COLO668 (cell line): Measurements from ENCODE around the gene TEX36.
"Not testable (repeated sequence)": the region's sequence is repeated elsewhere in the genome, so short reads cannot be mapped to it uniquely, and the experiment has no call there.

Source experiments
- DNase-seq: peaks from one replicate; lab custom pipeline; 2025; ENCODE audit not compliant: unreplicated experiment; lab: John Stamatoyannopoulos, UW

The TEX36 gene

DNA sequence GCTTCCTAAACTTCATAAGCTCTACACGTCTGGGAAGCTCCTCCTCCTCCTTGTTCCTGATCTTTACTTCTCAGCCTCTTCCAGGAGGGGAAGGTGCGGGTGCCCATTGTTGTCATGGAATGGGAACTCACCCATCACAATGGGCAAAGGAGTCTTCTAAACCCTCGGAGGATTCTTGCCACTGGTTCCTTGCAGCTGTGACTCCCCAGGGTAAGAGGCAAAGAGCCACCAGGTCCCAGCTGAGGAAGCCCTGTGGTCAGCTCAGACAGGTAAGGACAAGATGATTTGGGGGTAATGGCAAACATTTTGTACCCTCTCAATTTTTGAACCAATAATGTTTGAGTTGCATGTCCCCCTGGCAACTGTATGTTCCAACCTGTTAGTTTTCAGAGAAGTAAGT is at the start of gene TEX36:
Gene TEX36, minus strand, starts transcription at position 101 of the 400 bp plus-strand sequence. CDS start 174 bp downstream, outside the sequence.
- no peak for DNase-seq

DNA sequence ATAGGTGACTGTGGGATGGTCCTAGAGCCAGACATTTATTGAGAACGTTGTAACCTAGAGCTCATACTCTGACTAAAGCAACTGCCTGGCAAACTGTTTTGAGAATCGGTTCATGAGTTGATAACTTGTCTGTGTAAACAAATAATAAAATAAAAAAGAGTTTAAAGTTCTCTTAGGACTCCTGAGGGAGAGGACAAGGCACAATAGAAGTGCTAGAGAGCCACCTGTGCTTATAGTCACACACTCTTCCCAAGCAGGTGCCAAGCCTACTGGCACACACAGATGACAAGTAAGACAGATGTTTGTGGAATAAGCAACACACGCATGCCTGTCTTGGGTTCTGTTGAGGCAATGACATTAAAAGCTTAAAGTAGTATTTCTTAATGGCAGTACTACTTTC is 44.5 kb upstream of the TEX36 start:
- no peak for DNase-seq

- no peak for DNase-seq
These were observed 44.0 kb upstream of the TEX36 start for GRCh38 chr10:125726914-125727313.

- DNase-seq: no peak
These were observed 39.8 kb upstream of the TEX36 start for GRCh38 chr10:125722811-125723210.

- no peak for DNase-seq
These were observed 38.1 kb upstream of the TEX36 start for GRCh38 chr10:125721035-125721434.

DNA sequence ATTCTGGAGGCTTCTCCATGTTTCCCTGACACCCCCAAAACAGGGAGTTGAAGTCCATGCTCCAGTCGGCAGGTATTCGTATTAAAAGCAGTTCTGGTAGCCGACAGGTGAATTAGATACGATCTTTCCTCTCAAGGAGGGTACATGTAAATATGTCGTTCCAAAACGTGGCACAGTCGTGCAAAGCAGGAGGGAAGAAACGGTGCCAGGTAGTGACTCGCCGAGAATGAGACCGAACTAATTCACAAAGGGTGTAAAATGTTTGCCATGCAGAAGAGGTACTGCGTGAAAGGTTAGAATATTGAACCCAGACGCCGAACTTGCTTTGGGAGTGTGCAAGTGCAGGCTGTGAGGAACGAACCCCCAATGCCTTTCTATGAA is 37.0 kb upstream of the TEX36 start:
- no peak for DNase-seq

GRCh38 chr10:125719173-125720001 is 36.4 kb upstream of the TEX36 start, which contains the start of gene EDRF1:
Gene EDRF1, plus strand, starts transcription at chr10:125719709. Its CDS starts 99 bp downstream, at chr10:125719808.
- DNase-seq: peak; percentile 97

DNA sequence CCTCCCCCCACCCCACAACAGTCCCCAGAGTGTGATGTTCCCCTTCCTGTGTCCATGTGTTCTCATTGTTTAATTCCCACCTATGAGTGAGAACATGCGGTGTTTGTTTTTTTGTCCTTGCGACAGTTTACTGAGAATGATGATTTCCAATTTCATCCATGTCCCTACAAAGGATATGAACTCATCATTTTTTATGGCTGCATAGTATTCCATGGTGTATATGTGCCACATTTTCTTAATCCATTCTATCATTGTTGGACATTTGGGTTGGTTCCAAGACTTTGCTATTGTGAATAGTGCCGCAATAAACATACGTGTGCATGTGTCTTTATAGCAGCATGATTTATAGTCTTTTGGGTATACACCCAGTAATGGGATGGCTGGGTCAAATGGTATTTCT is 31.8 kb upstream of the TEX36 start:
- not testable (repeated sequence) for DNase-seq

GRCh38 chr10:125711110-125711750 is 28.3 kb upstream of the TEX36 start:
- no peak for DNase-seq

GRCh38 chr10:125709553-125710474 is 26.9 kb upstream of the TEX36 start:
- no peak for DNase-seq

DNA sequence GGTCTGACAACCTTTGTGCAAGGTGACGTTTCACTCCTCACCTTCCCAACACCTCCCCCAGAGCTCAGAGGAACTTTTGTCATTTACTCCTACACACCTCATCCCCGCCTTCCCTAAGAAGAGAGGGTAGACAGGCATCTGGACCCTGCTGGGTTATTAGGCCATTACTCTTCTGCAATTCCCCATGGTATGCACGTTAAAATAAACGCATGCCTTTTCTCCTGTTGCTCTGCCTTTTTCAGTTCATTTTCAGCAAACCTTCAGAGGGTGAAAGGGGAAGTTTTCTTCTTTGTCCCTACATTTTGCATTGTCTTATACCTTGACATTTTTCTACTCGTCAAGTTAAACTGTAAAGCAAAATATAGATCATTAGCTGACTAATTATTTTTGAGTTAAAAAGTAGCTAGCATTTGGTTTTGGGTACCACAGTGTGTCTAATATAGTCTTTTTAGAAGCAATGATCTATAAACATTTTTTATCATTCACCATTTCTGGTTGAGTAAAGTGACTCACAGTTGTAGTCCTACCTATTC is 26.1 kb upstream of the TEX36 start:
- DNase-seq: no peak

DNA sequence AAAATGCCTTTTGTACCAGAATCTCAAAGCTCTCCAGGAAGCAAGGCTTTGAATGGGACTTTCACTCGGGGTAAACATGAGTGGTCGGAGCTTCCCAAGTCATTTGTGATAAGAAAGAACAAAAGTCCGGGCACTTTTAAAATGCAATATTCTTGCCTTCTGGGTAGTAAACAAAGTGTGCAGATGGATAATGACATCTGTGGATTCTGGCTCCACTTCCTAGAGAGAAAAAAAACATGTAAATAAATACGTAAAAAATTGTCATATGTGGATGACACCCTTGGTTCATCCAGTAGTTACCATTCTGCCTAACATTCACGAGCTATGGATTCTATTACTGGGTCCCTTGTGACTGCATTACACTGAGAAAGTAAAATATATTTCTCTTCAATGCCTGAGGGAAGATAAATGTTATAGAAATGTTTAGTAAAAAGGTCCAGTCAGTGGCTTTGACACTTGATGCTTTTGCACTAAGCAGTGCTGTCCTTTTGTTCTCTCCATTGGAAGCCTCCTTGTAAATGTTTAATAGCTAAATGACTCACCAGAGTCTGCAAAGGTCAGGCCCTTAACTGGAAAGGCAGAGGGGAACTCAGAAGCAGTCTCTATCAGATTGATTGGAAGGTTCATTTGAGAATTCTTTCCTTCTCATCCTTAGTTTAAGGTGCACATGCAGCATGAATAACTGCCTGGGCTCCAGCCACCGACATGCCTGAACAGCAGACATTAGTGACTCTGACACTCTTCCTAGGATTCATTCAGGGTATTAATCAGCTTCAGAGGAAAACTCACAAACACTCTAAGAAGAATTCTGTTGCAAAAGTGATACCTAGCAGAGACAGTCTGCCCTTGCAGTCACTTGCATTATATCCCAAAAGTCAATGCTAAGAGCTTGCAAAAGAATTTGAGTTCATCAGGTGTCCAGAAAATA is 24.8 kb upstream of the TEX36 start:
- no peak for DNase-seq

DNA sequence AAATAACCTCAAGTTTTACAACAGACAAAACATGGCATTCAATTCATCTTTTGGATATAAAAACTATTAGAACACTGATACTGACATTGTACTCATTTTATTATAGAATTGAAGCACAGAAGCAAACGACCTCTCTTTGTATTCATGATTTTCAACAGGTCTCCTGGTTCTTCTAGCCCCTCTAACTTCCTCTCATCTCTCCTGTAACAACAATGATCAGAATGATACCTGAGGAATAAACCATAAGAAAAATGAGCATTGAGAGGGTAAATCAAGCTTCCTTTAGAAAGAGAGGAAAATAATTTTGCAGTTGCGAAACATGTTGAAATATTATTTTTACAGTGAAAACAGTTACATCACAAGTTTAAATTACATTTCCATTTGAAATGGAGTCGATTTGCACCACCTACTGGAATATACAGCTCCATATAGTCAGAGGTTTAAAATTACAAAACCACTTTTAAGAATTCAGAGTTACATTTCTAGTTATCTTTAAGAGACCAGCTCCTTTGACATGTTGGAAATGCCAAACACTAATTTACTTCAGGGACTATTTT is 17.5 kb upstream of the TEX36 start:
- DNase-seq: no peak

DNA sequence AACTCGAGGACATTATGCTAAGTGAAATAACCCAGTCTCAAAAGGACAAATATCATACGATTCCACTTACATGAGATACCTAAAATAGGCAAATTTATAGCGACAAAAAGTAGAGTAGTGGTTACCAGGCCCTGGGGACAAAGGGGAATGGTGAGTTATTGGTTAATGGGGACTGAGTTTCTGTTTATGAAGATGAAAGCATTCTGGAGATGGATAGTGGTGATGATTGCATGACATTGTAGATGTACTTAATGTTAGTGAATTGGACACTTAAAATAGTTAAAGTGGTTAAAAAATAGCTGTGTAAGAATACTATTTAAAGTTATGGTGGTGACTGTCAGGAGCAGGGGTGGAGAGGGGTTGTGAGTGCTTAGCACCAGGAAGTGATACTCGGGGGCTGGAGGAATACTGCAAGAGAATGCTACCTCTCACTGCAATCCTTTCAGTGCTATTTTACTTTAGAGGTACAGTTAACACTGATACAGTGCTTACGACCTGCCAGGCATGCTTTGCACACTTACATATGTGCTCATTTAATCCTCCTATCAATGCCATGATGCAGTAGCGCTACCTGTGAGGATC is 16.7 kb upstream of the TEX36 start:
- no peak for DNase-seq

GRCh38 chr10:125698481-125698998 is 15.6 kb upstream of the TEX36 start:
- DNase-seq: peak; percentile 1

DNA sequence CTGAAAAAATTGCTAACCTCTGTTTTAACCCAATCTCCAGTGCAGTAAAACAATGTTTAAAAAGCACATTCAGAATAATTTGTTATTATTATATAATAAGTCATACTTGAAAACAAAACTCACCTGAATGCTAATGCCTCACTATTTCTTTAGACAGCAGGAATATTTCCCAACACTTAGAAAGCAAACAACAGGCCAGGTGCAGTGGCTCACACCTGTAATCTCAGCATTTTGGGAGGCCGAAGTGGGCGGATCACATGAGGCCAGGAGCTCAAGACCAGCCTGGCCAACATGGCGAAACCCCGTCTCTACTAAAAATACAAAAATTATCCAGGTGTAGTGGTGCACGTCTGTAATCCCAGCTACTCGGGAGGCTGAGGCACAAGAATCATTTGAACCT is 13.9 kb upstream of the TEX36 start:
- DNase-seq: peak; percentile 14

DNA sequence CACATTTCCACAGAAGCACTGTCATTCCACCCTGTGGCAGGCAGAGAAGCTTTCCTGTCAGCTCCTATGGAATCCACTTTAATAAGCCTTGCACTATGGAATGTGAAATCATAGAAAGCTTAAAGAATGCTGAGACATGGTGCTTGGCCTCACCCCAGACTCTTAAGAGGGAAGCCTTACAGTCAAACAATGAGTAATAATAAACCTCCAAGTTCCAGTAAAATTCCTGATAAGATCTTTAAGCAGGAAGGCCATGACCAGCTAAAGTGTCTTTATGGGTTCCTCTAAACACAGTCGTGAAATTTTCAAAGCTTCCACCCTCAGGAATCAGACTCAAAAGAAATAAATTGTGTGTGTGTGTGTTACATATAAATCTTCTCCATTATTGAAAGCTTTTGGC is 11.9 kb upstream of the TEX36 start:
- DNase-seq: no peak

- no peak for DNase-seq
These were observed 10.5 kb upstream of the TEX36 start for GRCh38 chr10:125693524-125693847.
